Trophoblast cell (in vitro differentiated cells and primary cell): ENCODE data around the gene BTLA.

Experiments used
- DNase-seq, 2 donors: peaks; one replicate each; pipeline ENCODE4 v3.0.0-alpha.2; 2016
- H2AFZ ChIP-seq: 2 replicates; pipeline ENCODE4 v1.6.1; 2013; ENCODE audit warnings: low read length, moderate library complexity, mild to moderate bottlenecking; ENCODE audit not compliant: insufficient read depth, poor library complexity
- H2AK5ac ChIP-seq: 2 replicates; pipeline ENCODE4 v1.6.1; 2013; ENCODE audit warnings: mild to moderate bottlenecking, low read length
- H2BK120ac ChIP-seq: 2 replicates; pipeline ENCODE4 v1.6.1; 2013; ENCODE audit warnings: low read length, mild to moderate bottlenecking, moderate library complexity; ENCODE audit not compliant: insufficient read depth, poor library complexity
- H2BK12ac ChIP-seq: 2 replicates; pipeline ENCODE4 v1.6.1; 2013; ENCODE audit warnings: mild to moderate bottlenecking, low read length, moderate library complexity
- H2BK5ac ChIP-seq: 2 replicates; pipeline ENCODE4 v1.6.1; 2013; ENCODE audit warnings: low read length, low read depth, moderate library complexity, mild to moderate bottlenecking; ENCODE audit not compliant: poor library complexity
- H3K14ac ChIP-seq: 2 replicates; pipeline ENCODE4 v1.6.1; 2013; ENCODE audit warnings: mild to moderate bottlenecking, low read length
- H3K18ac ChIP-seq: 2 replicates; pipeline ENCODE4 v1.6.1; 2013; ENCODE audit warnings: mild to moderate bottlenecking, low read length
- H3K23ac ChIP-seq: 2 replicates; pipeline ENCODE4 v1.6.1; 2013; ENCODE audit warnings: low read length
- H3K27ac ChIP-seq: 2 replicates; pipeline ENCODE4 v1.5.1; 2013; ENCODE audit warnings: low read depth, mild to moderate bottlenecking, inconsistent platforms, low read length, moderate library complexity
- H3K27me3 ChIP-seq: 2 replicates; pipeline ENCODE4 v1.6.1; 2013; ENCODE audit warnings: inconsistent platforms, mild to moderate bottlenecking, low read length, moderate library complexity; ENCODE audit not compliant: insufficient read depth
- H3K36me3 ChIP-seq, 2 experiments: 1 replicate in 1 of 2; 2 replicates in 1 of 2; pipeline ENCODE4 v1.6.1; 2013; ENCODE audit warnings: low read length in 2 of 2, mild to moderate bottlenecking in 2 of 2, moderate library complexity in 1 of 2; ENCODE audit not compliant: insufficient read depth in 2 of 2, control insufficient read depth in 1 of 2
- H3K4ac ChIP-seq: 2 replicates; pipeline ENCODE4 v1.6.1; 2013; ENCODE audit warnings: low read depth, mild to moderate bottlenecking, low read length, moderate library complexity
- H3K4me1 ChIP-seq, 2 experiments: 1 replicate in 1 of 2; 2 replicates in 1 of 2; pipeline ENCODE4 v1.6.1; 2013; ENCODE audit warnings: low read length in 2 of 2, mild to moderate bottlenecking in 2 of 2, moderate library complexity in 1 of 2; ENCODE audit not compliant: insufficient read depth in 2 of 2, control insufficient read depth in 1 of 2
- H3K4me2 ChIP-seq: 2 replicates; pipeline ENCODE4 v1.6.1; 2013; ENCODE audit warnings: inconsistent platforms, mild to moderate bottlenecking, low read length, moderate library complexity
- H3K4me3 ChIP-seq: 2 replicates; pipeline ENCODE4 v1.5.1; 2013; ENCODE audit warnings: mild to moderate bottlenecking, low read depth, low read length, inconsistent platforms
- H3K79me1 ChIP-seq: one replicate; pipeline ENCODE4 v1.6.1; 2013; ENCODE audit warnings: low read length
- H3K79me2 ChIP-seq: 2 replicates; pipeline ENCODE4 v1.6.1; 2013; ENCODE audit warnings: low read length, mild to moderate bottlenecking; ENCODE audit not compliant: control insufficient read depth, insufficient read depth, poor library complexity
- H3K9ac ChIP-seq: 2 replicates; pipeline ENCODE4 v1.6.1; 2013; ENCODE audit warnings: mild to moderate bottlenecking, low read length
- H3K9me3 ChIP-seq: 2 replicates; pipeline ENCODE4 v1.6.1; 2013; ENCODE audit warnings: low read depth, mild to moderate bottlenecking, control low read depth, inconsistent platforms, low read length; ENCODE audit not compliant: insufficient read depth
- H4K12ac ChIP-seq: 2 replicates; pipeline ENCODE4 v1.6.1; 2013; ENCODE audit warnings: low read depth, mild to moderate bottlenecking, low read length, moderate library complexity
- H4K8ac ChIP-seq: 2 replicates; pipeline ENCODE4 v1.6.1; 2013; ENCODE audit warnings: low read depth, mild to moderate bottlenecking, low read length, moderate library complexity
- H4K91ac ChIP-seq: one replicate; pipeline ENCODE4 v1.6.1; 2013; ENCODE audit warnings: low read depth, mild to moderate bottlenecking, low read length, moderate library complexity
- WGBS: extraction: QIAGEN DNeasy Blood & Tissue Kit; methylation state at CpG from one replicate; pipeline ENCODE4 v1.1.7; 2013; ENCODE audit warnings: missing lambda C conversion rate; ENCODE audit not compliant: insufficient read length, insufficient coverage; ENCODE audit errors: extremely low coverage; 5-methylcytosine and 5-hydroxymethylcytosine counted together

The BTLA gene

GRCh38 chr3:112514527-112515128 is 15.4 kb upstream of the BTLA start:
- no CpG with 5 or more reads among the region's 2 CpGs for WGBS
- Histone ChIP-seq H3K27ac (no peak overlapping the region), H2AFZ (no peak overlapping the region), H3K79me2 (no peaks in the 10 kb centered on the region), H4K12ac (no peak overlapping the region), H3K79me1 (no peaks in the 10 kb centered on the region), H3K9me3 (peaks cover 2% of the 10 kb centered on the region), H3K4me1 (no peaks in the 10 kb centered on the region), H3K4ac (no peak overlapping the region), H2BK120ac (no peak overlapping the region), H3K4me3 (no peak overlapping the region), H4K8ac (no peak overlapping the region), H3K18ac (no peak overlapping the region), H3K4me2 (no peak overlapping the region), H3K14ac (no peak overlapping the region), H2BK12ac (no peak overlapping the region), H4K91ac (no peak overlapping the region), H2AK5ac (no peak overlapping the region), H3K27me3 (no peaks in the 10 kb centered on the region), H2BK5ac (no peak overlapping the region), H3K36me3 (no peaks in the 10 kb centered on the region), H3K9ac (no peak overlapping the region), H3K23ac (no peak overlapping the region)
- DNase-seq = no peak

GRCh38 chr3:112512320-112512719 is 13.0 kb upstream of the BTLA start:
- no peaks in the 10 kb centered on the region for H3K36me3 ChIP-seq
- H2BK5ac ChIP-seq = no peak overlapping the region
- no peaks in the 10 kb centered on the region for H3K4me1 ChIP-seq
- H3K79me1 ChIP-seq = no peaks in the 10 kb centered on the region
- H3K9ac ChIP-seq = no peak overlapping the region
- H3K9me3 ChIP-seq = peaks cover 2% of the 10 kb centered on the region
- H2BK12ac ChIP-seq = no peak overlapping the region
- H4K91ac ChIP-seq = no peak overlapping the region
- no peaks in the 10 kb centered on the region for H3K79me2 ChIP-seq
- no peak for DNase-seq
- no peak overlapping the region for H2AFZ ChIP-seq
- H3K14ac ChIP-seq = no peak overlapping the region
- H3K18ac ChIP-seq = no peak overlapping the region
- H2BK120ac ChIP-seq = no peak overlapping the region
- H4K12ac ChIP-seq = no peak overlapping the region
- no peak overlapping the region for H2AK5ac ChIP-seq
- H3K4me2 ChIP-seq = no peak overlapping the region
- no peak overlapping the region for H3K4me3 ChIP-seq
- no peak overlapping the region for H3K4ac ChIP-seq
- H3K27ac ChIP-seq = no peak overlapping the region
- H4K8ac ChIP-seq = no peak overlapping the region
- no peaks in the 10 kb centered on the region for H3K27me3 ChIP-seq
- H3K23ac ChIP-seq = no peak overlapping the region

- H2BK12ac ChIP-seq = no peak overlapping the region
- H4K91ac ChIP-seq = no peak overlapping the region
- H2AFZ ChIP-seq = no peak overlapping the region
- H3K27ac ChIP-seq = no peak overlapping the region
- no peak overlapping the region for H2BK5ac ChIP-seq
- no peak overlapping the region for H2AK5ac ChIP-seq
- no peak overlapping the region for H3K14ac ChIP-seq
- no peaks in the 10 kb centered on the region for H3K36me3 ChIP-seq
- no peaks in the 10 kb centered on the region for H3K27me3 ChIP-seq
- no peak overlapping the region for H3K4ac ChIP-seq
- H3K4me2 ChIP-seq = no peak overlapping the region
- no peak overlapping the region for H3K4me3 ChIP-seq
- no peaks in the 10 kb centered on the region for H3K79me1 ChIP-seq
- DNase-seq = no peak
- no peaks in the 10 kb centered on the region for H3K4me1 ChIP-seq
- peaks cover 2% of the 10 kb centered on the region for H3K9me3 ChIP-seq
- no peak overlapping the region for H4K12ac ChIP-seq
- no peaks in the 10 kb centered on the region for H3K79me2 ChIP-seq
- no peak overlapping the region for H3K9ac ChIP-seq
- H4K8ac ChIP-seq = no peak overlapping the region
- H3K18ac ChIP-seq = no peak overlapping the region
- no peak overlapping the region for H2BK120ac ChIP-seq
- H3K23ac ChIP-seq = no peak overlapping the region
Measured at GRCh38 chr3:112508860-112509259, 9.6 kb upstream of the BTLA start.

GRCh38 chr3:112508261-112508660 is 9.0 kb upstream of the BTLA start:
- DNase-seq = no peak
- no peaks in the 10 kb centered on the region for H3K79me2 ChIP-seq
- no peak overlapping the region for H2BK5ac ChIP-seq
- no peak overlapping the region for H2BK12ac ChIP-seq
- H3K4me1 ChIP-seq = no peaks in the 10 kb centered on the region
- no peak overlapping the region for H3K4me2 ChIP-seq
- H3K27ac ChIP-seq = no peak overlapping the region
- no CpG with 5 or more reads among the region's 2 CpGs for WGBS
- no peak overlapping the region for H2AFZ ChIP-seq
- H3K36me3 ChIP-seq = no peaks in the 10 kb centered on the region
- peaks cover 2% of the 10 kb centered on the region for H3K9me3 ChIP-seq
- no peak overlapping the region for H3K23ac ChIP-seq
- no peaks in the 10 kb centered on the region for H3K79me1 ChIP-seq
- no peak overlapping the region for H4K8ac ChIP-seq
- no peak overlapping the region for H4K12ac ChIP-seq
- no peak overlapping the region for H3K14ac ChIP-seq
- H2BK120ac ChIP-seq = no peak overlapping the region
- no peak overlapping the region for H3K4ac ChIP-seq
- no peaks in the 10 kb centered on the region for H3K27me3 ChIP-seq
- no peak overlapping the region for H3K18ac ChIP-seq
- no peak overlapping the region for H2AK5ac ChIP-seq
- no peak overlapping the region for H4K91ac ChIP-seq
- H3K4me3 ChIP-seq = no peak overlapping the region
- no peak overlapping the region for H3K9ac ChIP-seq
